GF-D8 (cell line): ENCODE data around the gene CYTIP.

Experiments
- DNase-seq: peaks from one replicate; lab custom pipeline; 2025; lab: John Stamatoyannopoulos, UW

Gene CYTIP

DNA sequence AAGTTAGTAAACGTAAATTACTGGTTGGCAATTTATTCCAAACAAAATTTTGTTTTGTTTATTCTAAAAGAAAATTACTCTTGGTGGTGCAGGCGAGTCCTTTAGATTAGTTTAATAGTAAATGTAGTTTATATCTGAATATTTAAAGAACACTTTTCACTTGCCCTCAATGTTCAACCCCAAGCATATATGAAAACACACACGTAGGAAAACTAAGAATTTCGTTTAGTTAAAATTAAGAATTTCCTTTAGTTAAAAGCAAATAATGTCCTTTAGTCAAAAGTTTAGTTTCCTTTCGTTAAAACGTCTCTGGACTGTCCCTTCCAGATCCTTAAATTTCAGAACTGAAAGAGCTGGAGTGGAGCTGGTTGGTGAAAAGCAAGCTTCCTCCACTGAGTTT lies 19.1 kb upstream of the CYTIP start:
- DNase-seq: no peak

DNA sequence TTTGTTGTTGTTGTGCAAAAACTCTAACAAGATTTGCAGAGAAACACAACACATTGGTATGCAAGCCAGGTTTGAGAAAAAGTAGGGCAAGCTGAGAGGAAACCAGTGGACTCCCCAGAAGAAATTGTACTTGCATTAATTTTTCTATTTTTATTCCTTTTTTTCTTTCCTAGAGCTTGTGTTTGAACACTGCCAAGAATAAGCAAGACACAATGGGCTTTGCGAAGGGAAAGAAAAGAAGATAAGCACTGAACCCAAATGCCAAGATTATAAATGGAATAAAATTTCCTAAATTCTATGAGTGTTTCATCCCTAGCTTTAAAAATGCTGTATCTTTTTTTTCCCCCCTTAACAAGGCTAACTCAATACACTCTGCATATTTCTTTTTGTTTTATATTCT lies 17.0 kb upstream of the CYTIP start:
- no peak for DNase-seq

DNA sequence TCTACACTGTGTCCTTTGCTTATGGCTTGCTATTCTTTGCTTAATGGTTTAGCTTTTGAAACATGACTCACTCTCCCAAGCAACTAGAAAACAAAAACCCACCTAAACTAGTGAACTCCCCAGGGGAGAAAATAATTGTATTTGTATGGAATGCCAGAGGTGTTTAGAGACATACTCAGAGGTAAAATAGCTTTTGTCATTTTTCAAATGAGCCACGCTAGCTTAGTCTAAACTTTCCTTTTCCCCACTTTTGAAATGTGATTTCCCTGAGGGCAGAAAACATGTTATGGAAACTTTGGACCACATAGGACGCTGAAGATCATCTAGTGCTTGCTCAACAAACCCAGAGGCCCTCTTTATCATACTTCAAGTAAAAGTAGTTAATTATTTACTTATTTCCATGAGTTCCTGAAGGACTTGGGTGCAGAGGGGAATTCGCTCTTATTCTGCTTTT lies 16.5 kb upstream of the CYTIP start:
- no peak for DNase-seq

DNA sequence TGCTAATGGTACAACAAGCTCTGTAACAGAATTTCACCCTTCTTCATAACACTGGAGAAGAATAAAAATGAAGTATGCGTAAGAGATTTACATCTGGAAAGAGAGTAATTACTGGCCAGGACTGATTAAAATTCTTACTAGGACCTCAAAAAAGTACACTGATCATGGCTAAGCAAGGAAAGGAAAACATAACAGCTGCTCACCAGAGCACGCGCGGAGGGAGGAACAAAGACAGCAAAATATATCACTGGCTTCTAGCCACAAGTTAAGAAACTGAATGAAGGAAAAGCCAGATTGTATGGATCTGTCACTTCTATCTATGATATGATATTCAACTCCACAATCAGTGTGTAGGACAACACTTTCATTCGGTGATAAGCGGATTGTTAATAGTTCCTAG lies 15.6 kb upstream of the CYTIP start:
- DNase-seq: no peak

DNA sequence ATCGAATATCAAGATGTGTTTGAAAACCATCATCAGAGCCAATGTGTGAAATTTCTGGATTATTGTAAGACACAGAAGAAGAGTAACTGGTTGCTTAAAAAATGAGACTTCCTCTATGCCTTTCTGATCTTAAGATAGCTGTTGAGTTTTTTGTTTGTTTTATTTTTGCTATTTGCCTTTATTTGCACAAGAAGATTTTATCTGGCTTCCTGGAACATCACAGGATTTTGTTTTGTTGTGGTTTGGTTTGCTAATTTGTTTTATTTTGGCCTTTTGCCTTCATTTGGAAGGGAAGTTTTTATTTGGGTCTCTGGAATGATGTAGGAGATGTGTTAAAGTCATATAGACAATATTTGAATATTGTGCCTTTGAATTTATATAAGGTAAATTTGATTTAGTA lies 3.9 kb upstream of the CYTIP start:
- no peak for DNase-seq

DNA sequence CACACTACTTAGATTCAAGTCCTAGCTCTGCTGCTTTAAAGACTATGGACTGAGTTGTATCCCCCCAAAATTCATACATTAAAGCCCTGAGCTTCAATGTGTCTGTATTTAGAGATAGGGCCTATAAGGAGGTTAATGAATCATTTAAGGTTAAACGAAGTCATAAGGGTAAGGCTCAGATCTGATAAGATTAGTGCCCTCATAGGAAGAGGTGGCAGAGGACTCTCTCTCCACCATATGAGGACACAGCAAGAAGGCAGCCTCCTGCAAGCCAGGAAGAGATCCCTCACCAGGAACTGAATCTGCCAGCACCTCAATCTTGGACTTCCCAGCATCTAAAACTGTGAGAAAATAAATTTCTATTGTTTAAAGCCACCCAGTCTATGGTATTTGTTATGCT lies 3.1 kb upstream of the CYTIP start:
- no peak for DNase-seq

DNA sequence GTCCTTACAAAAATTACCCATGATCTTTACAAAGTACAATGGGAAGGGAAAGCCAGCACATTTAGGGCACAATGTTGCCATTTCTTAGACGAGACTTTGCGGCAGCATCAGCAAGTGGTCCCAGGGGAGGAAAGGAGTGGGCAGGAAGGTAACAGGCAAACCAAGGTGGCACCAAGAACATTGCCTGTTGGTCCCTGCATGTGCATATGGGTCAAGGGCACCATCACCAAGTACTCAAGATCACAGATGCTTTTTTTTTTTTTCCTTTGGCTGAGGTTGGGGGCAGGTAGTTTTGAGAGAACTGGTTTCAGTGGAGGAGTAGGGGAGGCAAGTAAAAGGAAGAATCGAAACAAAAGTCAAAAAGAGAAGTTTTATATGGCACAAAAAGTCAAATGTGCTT lies 752 bp upstream of the CYTIP start:
- DNase-seq: no peak

DNA sequence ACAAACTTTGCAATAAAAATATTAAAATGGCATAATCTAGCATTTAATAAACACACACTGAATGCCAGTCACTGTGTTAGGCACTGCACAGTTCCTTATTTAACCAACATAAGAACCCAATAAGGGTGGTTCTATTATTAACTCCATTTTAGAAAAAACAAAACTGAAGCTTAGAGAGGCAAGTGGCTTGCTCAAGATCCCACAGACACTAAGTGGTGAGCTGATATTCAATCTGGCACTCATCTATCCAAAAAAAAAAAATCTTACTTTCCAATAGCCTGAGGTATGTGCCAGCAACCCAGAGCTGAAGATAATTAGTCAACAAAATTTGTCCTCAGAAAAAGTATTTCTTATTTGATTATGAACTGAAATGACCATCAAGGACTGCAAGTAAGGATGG lies 799 bp downstream of the CYTIP start:
- no peak for DNase-seq

DNA sequence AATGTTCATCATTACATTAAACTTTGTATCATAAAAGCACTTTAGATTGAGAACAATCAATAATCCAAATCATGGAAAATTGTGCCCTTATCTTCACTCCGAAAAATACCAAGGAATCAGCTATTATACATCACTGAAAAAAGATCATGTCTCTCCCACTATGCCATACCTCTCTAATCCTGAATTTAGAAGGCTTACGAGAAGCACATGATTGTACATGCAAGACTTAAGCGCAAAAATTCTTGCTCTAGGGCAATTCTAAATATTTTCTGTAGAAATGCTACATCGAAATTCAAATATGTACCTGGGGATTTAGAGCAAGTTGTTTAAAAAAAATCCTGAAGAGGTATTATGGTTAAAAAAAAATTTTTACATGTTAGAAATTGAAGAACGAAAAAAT lies 1.3 kb downstream of the CYTIP start:
- DNase-seq: no peak

DNA sequence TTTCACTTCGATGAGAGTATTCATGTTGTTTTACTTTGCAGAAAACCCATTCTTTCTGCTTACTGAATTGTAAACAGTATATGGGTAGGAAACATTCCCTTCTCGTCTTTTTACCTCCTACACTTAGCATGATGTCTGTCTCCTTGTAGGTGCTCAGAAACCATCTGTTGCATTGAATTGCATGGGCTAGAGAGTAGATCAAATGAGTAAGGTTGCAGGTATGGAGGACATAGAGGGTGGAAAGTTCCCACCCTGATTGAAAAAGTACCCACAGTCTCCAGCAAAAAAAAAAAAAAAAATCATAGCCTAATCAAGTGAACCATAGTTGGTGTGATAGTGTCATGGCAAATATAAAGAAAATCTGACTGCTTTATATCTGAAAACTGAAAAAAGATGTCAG lies 1.7 kb downstream of the CYTIP start:
- DNase-seq: no peak

DNA sequence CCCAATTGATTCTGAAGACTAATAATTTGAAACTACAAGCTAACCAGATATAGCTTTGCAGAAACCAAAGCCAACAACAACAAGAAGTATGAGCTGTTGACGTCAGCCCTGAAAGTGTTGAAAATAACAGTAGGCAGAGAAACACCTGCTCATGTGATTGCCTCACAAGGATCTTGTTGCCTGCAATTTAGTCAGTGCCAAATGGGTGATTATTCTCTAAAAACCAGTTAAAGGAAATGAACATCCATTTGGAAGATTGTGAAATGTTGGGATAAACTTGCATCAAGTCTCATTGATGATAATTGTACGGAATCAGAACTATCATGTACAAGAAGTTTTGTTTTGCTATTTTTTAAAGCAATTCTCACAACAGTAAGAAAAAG lies 2.8 kb downstream of the CYTIP start:
- DNase-seq: no peak

DNA sequence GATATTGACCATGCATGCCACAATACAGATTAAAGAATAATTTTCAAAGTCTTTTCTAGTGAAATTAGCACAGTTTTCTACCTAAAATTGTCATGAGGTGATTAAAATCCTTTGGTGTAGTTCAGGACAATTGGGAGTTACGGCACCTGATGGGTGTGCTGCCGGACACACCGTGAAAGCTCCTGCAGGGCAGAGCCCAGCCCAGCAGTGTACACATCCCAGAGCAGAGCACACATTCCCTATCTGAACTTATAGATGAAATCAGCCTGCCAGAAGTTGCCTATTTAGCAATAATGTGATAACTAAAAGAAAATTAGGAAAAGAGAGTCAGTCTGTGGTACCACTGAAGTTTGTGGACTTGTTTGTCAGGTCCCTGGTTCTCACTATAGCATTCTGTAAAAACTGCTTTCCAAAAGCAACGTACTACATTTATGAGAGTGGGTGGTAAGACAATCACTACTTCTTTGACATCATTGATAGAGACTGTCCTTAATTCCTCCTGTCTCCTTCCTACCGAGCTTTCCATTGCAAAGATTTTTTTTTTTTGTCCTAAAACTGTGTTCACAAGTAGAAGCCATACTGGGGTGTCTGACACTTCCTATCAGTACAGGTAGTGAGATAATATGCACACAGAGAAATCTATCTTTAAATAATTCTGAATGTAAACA lies 3.4 kb downstream of the CYTIP start:
- no peak for DNase-seq

DNA sequence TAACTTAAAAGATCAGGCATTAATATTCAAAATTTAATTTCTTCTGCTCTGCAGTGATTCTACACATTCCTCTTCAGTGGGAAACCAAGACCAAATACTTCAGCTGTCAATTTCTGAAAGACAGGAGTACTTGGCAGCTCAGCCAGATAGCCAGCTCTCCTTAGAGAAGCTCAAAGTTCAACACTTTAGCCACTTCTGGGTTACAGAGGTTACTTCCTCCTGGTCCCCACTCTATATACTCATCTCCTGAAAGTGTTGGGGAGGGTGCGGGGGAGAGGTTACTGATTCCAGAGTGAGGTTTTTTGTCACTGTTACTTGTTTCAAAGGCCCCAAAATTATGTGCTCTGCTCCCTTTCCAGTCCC lies 4.1 kb downstream of the CYTIP start:
- no peak for DNase-seq

DNA sequence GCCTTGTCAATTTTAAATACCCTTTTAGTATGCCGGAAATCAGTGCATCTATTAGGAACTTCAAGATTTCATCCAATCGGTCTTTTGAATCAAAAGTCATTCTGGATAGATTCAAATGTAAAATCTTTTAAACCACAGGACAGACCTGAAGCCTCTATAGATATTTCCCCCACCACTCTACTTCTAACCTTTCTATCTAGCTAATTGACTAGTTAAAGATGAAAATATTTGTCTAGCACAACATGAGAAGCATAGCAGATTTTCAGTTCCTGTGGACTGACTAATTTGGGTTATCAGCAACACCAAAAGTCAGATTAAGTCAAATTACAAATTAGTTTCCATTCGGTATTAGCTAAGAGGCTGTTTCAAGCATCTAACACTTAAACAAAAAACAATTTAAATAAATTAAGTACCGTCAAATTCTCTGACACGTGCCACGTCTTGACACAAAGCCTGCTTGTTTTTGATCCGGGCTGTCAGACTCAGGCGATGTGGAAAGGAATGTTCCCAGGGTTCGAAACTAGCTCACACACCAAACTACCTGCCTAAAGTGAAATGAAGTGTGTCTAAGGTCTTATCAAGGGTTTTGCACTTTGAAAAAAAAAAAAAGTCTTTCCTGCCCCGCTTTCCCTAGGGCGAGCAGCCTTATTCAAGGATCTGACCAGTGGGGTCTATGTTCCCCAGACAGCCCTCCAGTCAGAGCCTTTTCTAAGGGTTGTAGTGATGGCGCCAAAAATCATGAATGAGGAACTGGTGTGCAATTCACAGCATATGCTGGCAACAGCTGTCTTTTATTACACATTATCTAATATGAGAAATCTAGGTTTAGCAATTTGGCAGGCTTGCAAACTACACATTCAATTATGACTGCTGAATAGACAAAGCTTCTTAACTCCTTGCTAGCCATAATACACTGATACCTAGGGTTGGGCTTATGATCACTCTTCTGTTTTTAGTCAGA lies 4.7 kb downstream of the CYTIP start:
- DNase-seq: no peak

DNA sequence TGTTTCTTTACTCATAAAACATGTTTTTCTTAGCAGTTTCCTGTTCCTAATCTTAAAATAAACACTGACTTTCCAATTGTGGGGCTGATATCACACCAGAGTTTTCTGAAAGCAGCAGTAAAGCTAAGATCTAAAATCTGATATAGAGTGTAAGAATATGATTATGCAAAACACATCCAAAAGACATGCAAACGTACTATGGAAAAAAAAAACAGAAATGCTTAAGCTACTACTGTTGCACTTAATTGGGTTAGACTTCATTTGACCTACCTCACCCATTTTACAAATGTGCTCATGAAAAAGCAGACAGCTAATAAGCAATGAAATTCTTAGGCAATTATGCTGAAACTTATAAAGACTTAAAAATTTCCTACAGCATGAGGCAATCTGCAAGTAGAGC lies 10.5 kb downstream of the CYTIP start:
- DNase-seq: no peak

DNA sequence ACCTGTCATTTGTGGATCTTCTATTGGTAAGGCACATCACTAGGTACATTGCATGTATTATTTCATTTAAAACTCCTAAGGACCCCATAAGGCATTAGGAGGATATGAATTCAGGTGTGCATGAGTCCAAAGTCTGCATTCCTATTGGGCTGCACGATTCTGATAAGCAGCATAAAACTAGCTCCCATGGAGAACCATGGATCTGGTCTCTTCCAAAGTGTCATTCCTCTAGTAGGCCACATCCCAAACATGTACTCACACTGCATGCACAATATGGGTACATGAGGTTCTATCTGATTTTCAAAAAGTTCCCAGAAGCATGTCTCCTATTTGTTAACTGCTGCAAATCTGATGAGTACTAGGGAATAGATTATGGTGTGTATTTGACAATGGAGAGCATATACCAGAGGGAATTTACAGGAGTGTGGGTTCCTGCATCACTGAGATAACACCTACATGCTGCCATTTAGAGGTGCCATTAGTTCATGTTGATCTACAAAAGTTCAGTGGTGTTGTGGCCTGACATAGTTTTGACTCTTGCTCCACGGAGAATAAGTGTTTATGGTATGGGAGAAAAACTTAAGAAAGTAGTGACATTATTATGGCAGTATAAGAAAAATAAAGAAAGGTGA lies 11.3 kb downstream of the CYTIP start:
- DNase-seq: no peak

DNA sequence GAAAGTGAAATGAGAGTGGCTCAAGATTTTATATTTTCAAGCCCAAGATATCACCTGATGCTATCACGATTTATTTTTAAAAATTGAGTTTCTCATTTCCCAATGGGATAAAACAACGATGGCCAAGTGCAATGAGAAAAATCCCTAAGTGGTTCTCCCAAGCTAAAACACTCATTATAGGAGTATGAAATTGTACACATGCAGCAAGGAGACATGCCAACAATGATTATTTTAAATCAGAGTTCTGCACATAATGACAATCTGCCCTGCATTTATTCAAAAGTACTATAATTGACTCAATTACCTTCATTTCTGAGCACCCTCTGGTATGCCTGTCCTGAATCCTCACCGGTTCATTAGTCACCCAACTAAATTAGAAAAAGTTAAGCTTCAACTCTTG lies 12.7 kb downstream of the CYTIP start:
- no peak for DNase-seq

DNA sequence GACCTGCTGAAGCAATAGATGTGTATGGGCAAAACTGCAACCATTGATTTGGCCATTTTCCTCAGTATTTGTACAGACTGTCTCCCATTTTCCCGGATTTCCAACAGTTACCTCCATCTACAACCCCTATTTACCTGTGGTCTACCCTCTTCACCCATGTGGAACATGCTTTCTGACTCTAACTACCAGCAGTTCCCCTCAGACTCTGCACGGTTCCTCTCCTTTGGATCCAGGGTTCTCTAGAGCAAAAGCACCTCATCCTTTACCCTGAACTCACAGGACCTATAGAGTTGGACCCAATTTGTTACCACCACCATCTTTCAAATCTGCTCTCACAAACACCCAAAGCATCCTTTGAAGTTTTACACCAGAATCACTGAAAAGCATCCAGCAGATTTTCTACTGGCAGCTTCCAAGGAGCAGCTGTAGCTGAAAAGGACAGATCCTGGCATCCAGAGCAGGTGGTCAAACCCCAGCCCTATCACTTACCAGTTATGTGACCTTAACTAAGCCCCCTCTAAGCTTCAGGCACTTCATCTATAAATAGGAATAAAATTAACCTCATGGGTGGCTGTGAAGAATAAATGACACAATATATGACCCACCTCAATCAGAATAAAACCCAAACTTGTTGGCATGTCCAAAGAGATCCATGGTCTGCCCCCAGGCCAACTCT lies 15.3 kb downstream of the CYTIP start:
- no peak for DNase-seq

DNA sequence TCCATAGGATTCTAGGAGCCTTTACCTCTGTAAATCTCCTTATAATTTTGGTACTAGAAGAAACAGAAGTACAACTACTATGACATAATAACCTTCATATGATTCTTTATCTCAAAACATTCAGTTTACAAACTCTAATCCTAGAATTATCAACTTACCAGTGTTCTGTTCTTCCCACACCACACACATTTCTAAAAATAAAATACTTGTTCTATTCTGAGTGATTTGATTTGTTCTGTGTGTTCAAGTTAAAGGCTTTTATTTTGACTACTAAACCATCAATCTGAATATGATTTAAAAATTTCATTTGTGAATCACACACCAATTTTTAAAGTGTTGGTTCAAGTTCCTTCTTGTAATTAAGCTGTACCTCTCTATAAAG lies 16.0 kb downstream of the CYTIP start:
- DNase-seq: no peak

DNA sequence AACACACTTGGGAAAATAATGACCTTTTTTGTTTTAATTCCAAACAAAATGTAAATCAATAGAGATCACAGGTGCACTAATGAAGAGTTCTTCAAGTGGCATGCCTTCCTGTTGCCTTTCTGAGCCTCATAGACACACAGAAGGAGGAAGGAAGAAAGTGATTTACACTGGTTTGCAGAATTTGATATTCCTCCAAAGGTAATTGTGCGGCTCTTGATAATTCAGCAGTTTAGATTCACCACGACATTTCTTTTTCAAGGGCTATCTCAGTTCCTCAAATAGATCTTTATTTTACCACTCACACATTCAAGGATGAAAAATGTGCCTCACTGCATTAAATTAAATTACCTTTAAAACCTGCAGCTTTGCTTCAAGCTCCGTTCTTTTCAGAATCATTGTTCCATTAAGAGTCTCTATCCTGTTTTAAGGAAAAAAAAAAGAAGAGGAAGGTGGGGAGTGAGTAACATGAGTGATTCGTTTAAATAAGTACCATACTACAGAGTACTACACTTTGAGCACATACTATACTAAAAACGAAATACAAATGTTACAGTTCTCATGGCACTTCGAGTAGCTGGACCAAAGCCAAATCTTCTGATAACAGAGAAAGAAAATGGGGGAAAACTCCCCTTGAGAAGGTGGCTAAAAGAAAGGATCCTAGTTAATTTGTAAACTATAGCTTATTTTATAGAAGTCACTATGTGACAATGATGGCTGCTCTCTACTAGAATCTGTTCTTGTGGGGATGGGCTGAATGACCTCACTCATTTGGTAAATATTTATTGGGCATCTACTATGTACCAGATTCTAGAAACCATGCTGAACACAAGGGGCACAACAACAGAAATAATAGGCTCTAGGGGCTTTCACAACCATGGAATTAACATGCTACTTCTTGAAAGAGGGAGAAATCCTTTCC lies 16.6 kb downstream of the CYTIP start:
- no peak for DNase-seq

DNA sequence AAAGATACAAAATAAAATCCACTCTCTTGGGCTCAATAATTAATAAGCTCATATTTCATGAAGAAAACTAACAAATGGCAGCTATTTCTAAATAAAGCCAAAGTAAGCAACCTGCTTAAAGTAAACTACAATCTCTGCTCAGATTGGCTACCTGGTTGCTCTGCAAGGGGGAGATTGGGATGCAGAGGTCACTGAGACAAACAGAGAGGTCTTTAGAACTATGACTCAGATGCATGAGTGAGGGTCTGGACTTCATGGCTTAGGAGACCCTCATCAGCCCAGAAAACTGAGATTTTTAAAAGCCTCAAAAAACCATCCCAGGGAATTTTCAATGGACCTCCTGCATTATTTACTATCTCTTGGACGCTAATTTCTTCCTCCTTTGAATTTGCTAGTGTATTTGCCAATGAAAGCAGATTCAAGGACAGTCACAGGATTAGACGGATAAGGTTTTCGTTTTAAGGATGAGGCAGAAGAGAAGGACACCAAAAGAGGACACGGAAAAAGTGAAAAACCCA lies 17.4 kb downstream of the CYTIP start:
- no peak for DNase-seq
